B cell (primary cell): Measurements from ENCODE around the gene APMAP. TPM values are rescaled to one million over a fixed set of nuclear protein-coding genes. Genes with fewer than 3 reads are reported as not detected.

ENCODE experiments used
- ATAC-seq: fragments of 200-7000 bp; cut with Tn5 transposase; one replicate; pipeline ENCODE4 v1.10.0; 2021; ENCODE audit warnings: low read depth, mild to moderate bottlenecking, moderate number of reproducible peaks, moderate library complexity
- CTCF ChIA-PET: fragments of 350-600 bp; sonication (Branson Sonifier 250); formaldehyde crosslinking; loops from one replicate; lab custom pipeline; 2021; ENCODE audit warnings: antibody characterized with exemption, inconsistent platforms; lab: Charles Lee
- POLR2A ChIA-PET: fragments of 350-600 bp; sonication (Branson Sonifier 250); formaldehyde crosslinking; loops from one replicate; lab custom pipeline; 2021; ENCODE audit warnings: antibody characterized with exemption; lab: Charles Lee
- DNase-seq: peaks from one replicate; pipeline ENCODE4 v3.0.0; 2013
- H2AFZ ChIP-seq: 2 replicates; pipeline ENCODE4 v1.6.1; 2012; ENCODE audit warnings: mild to moderate bottlenecking, low read depth, low read length; ENCODE audit not compliant: insufficient read depth, poor library complexity, severe bottlenecking
- H3K27ac ChIP-seq, 2 donors: 1 replicate in 1 of 2; 2 replicates in 1 of 2; pipeline ENCODE4 v1.5.1; 2012 to 2013; ENCODE audit warnings: low read length in 2 of 2, mild to moderate bottlenecking in 2 of 2, moderate library complexity in 1 of 2
- H3K27me3 ChIP-seq, 4 experiments: fragments of 200-600 bp in 1 of 4; sonication (generic) in 1 of 4; replicated peaks in 1 of 4; 1 replicate in 2 of 4; 2 replicates in 2 of 4; pipeline versions ENCODE4 v1.6.1 to v1.7.0; 2013 to 2016; ENCODE audit warnings: low read length in 3 of 4, mild to moderate bottlenecking in 2 of 4, mixed read lengths in 1 of 4, moderate library complexity in 1 of 4; ENCODE audit not compliant: insufficient read depth in 4 of 4, control insufficient read depth in 3 of 4; ENCODE audit errors: control extremely low read depth in 1 of 4
- H3K36me3 ChIP-seq, 2 experiments: replicated peaks in 1 of 2; 1 replicate in 1 of 2; 2 replicates in 1 of 2; pipeline versions ENCODE4 v1.6.1 to v1.7.1; 2013; ENCODE audit warnings: low read length in 1 of 2; ENCODE audit not compliant: insufficient read depth in 2 of 2, control insufficient read depth in 1 of 2; ENCODE audit errors: control extremely low read depth in 1 of 2, extremely low read depth in 1 of 2
- H3K4me1 ChIP-seq, 2 donors: fragments of 200-600 bp in 1 of 2; sonication (generic) in 1 of 2; 1 replicate in 1 of 2; 2 replicates in 1 of 2; pipeline versions ENCODE4 v1.5.1 to v1.6.1; 2013 to 2017; ENCODE audit warnings: low read length in 2 of 2; ENCODE audit not compliant: control insufficient read depth in 2 of 2, insufficient read depth in 2 of 2
- H3K4me2 ChIP-seq: replicated peaks from 2 replicates; pipeline ENCODE3; 2012; ENCODE audit warnings: mild to moderate bottlenecking, low read depth, low read length; ENCODE audit not compliant: poor library complexity, severe bottlenecking
- H3K4me3 ChIP-seq, 5 experiments: fragments of 200-600 bp in 1 of 5; sonication (generic) in 1 of 5; 1 replicate in 3 of 5; 2 replicates in 2 of 5; pipeline versions ENCODE4 v1.5.1 to v1.7.0; 2011 to 2016; ENCODE audit warnings: low read length in 4 of 5, mild to moderate bottlenecking in 4 of 5, low read depth in 2 of 5, control low read depth in 1 of 5, moderate library complexity in 1 of 5; ENCODE audit not compliant: insufficient read depth in 1 of 5; ENCODE audit errors: control extremely low read depth in 1 of 5, extremely low read depth in 1 of 5
- H3K79me2 ChIP-seq: fragments of 200-600 bp; sonication (generic); one replicate; pipeline ENCODE4 v1.6.0; 2016; ENCODE audit warnings: low read length; ENCODE audit not compliant: control insufficient read depth, insufficient read depth
- H3K9ac ChIP-seq: fragments of 200-600 bp; sonication (generic); 2 replicates; pipeline ENCODE4 v1.6.1; 2017; ENCODE audit warnings: mild to moderate bottlenecking, low read length, moderate library complexity
- H3K9me3 ChIP-seq, 3 donors: one replicate each; pipeline versions ENCODE4 v1.6.1 to v1.7.1; 2013; ENCODE audit warnings: low read length in 2 of 3; ENCODE audit not compliant: control insufficient read depth in 2 of 3, insufficient read depth in 1 of 3; ENCODE audit errors: control extremely low read depth in 1 of 3
- H4K20me1 ChIP-seq: 2 replicates; pipeline ENCODE4 v1.6.0; 2012; ENCODE audit warnings: mild to moderate bottlenecking, low read length; ENCODE audit not compliant: insufficient read depth, control insufficient read depth, poor library complexity, severe bottlenecking
- H3K27ac Mint-ChIP-seq: one replicate; pipeline ENCODE4 v1.8.0; 2021; ENCODE audit warnings: mixed read lengths
- H3K27me3 Mint-ChIP-seq: one replicate; pipeline ENCODE4 v1.8.0; 2021; ENCODE audit warnings: mixed read lengths
- H3K4me1 Mint-ChIP-seq: one replicate; pipeline ENCODE4 v1.8.0; 2021; ENCODE audit warnings: mixed read lengths
- H3K4me3 Mint-ChIP-seq: one replicate; pipeline ENCODE4 v1.8.0; 2021; ENCODE audit warnings: mixed read lengths
- H3K9me3 Mint-ChIP-seq: one replicate; pipeline ENCODE4 v1.8.0; 2022; ENCODE audit warnings: mixed read lengths; ENCODE audit not compliant: insufficient read depth
- EZH2 ChIP-seq: IDR thresholded peaks from 2 replicates; pipeline ENCODE4 v1.6.1; 2012; ENCODE audit warnings: borderline replicate concordance, low read depth, mild to moderate bottlenecking, moderate library complexity, low read length; ENCODE audit not compliant: insufficient read depth, poor library complexity, severe bottlenecking
- WGBS: methylation state at CpG from one replicate; pipeline ENCODE4 v1.1.5; 2013; ENCODE audit warnings: missing lambda C conversion rate; ENCODE audit not compliant: insufficient coverage; 5-methylcytosine and 5-hydroxymethylcytosine counted together
- intact Hi-C: fragments of 100-400 bp; cut with micrococcal nuclease; formaldehyde crosslinking; loops from one replicate; pipeline ENCODE4 v1.10.0; 2022
- polyA plus RNA-seq: library from polyadenylated mRNA; depleted of rRNA; stranded (reverse); fragments of >200 nt; gene quantifications from 2 replicates; pipeline ENCODE4 v1.2.3, GENCODE V29; 2012
- total RNA-seq, 2 donors: library from RNA; stranded (reverse); fragments of 120-200 nt in 1 of 2; gene quantifications; 1 replicate in 1 of 2; 2 replicates in 1 of 2; pipeline versions ENCODE4 v1.2.3 to v1.2.4, GENCODE V29; 2013 to 2022
- TF ChIP-seq, protein P1 (sequence below): fragments of 200-600 bp; IDR thresholded peaks from one replicate; pipeline ENCODE4 v1.8.0; 2022; ENCODE audit warnings: antibody characterized with exemption, mild to moderate bottlenecking

APMAP gene
- total and polyA plus RNA-seq, 2 donors (not counting 1 experiment from before 2014, with no cell fraction given) = 9.1 to 28.0 TPM

DNA sequence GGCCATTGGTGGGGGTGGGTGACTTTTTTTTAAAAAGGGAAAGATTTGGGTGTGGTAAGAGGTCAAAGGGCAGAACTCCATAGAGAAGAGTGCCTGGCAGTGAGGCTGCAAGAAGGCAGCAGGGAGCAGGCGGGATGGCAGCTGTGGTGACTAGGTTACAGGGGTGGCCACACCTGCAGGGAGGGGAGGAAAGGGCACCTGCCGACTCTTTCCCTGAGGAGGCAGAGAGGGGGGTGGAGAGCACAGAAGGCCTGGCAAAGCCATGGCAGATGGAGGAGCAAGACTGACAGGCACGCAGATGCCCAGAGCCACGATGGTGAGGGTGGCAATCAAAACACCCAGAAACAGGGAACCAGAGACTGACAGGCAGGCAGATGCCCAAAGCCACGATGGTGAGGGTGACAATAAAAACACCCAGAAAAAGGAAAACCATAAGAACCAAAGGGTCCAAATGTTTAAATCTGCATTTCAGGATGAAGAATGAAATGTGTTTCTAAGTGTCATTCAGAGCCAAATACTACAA lies 24.2 kb downstream of the APMAP start:
- Mint-ChIP-seq H3K4me1 (peaks cover 3% of the 10 kb centered on the region), H3K27me3 (no peaks in the 10 kb centered on the region), H3K4me3 (no peak overlapping the region), H3K9me3 (no peaks in the 10 kb centered on the region), H3K27ac (no peak overlapping the region)
- no peak for DNase-seq
- ATAC-seq = no peak
- Histone ChIP-seq H4K20me1 (no peaks in the 10 kb centered on the region), H3K27ac (no peak overlapping the region), H3K4me3 (no peak overlapping the region), H3K36me3 (peaks cover 5 to 64% of the 10 kb centered on the region in 2 experiments), H3K79me2 (no peaks in the 10 kb centered on the region), H3K27me3 (no peaks in the 10 kb centered on the region), H3K9me3 (no peaks in the 10 kb centered on the region), H3K4me2 (no peak overlapping the region), H3K4me1 (peaks cover 0 to 8% of the 10 kb centered on the region in 2 donors), H2AFZ (no peak overlapping the region), H3K9ac (no peak overlapping the region)
- TF ChIP-seq, protein P1, sequence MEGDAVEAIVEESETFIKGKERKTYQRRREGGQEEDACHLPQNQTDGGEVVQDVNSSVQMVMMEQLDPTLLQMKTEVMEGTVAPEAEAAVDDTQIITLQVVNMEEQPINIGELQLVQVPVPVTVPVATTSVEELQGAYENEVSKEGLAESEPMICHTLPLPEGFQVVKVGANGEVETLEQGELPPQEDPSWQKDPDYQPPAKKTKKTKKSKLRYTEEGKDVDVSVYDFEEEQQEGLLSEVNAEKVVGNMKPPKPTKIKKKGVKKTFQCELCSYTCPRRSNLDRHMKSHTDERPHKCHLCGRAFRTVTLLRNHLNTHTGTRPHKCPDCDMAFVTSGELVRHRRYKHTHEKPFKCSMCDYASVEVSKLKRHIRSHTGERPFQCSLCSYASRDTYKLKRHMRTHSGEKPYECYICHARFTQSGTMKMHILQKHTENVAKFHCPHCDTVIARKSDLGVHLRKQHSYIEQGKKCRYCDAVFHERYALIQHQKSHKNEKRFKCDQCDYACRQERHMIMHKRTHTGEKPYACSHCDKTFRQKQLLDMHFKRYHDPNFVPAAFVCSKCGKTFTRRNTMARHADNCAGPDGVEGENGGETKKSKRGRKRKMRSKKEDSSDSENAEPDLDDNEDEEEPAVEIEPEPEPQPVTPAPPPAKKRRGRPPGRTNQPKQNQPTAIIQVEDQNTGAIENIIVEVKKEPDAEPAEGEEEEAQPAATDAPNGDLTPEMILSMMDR = no peak
- no peak for TF ChIP-seq EZH2
- ChIA-PET POLR2A (no interaction called here), CTCF (no interaction called here)
- WGBS = 70% methylated on average over 4 of the region's 5 CpGs
- intact Hi-C loops = no loop called here

DNA sequence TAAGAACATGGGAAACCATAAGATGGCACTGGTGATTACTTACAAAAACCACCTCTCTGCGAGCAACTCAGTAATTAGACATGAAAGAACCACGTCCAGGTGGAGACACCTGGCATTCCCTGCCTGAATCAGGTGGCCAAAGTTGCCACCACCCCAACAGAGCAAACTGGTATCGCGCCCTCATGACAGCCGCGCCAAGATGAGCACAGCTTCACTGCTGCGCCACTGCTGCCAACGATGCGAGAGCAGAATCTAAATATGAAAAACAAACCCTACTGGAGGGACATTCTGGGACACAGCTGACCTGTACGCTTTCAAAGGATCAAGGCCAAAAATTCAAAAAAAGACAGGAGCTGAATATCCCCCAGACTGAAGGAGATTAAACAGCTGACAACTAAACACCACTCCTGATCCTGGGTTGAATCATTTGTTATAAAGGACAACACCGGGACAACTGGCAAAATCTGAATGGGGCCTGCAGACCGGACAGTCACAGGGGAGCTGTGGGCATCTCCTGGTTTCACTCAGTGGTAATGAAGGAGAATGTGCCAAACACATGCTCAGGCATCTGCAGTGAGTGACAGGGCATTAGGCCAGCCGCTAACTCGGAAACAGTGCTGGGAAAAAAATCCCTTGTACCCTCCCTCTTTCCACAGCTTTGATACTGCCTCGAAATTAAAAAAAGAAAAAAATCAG lies 26.1 kb downstream of the APMAP start:
- intact Hi-C loops = no loop called here
- Histone ChIP-seq H3K4me1 (peaks cover 0 to 8% of the 10 kb centered on the region in 2 donors), H2AFZ (no peak overlapping the region), H3K9me3 (no peaks in the 10 kb centered on the region), H3K9ac (no peak overlapping the region), H4K20me1 (no peaks in the 10 kb centered on the region), H3K79me2 (no peaks in the 10 kb centered on the region), H3K4me3 (no peak overlapping the region), H3K4me2 (no peak overlapping the region), H3K27ac (no peak overlapping the region), H3K27me3 (no peaks in the 10 kb centered on the region), H3K36me3 (peaks cover 7 to 59% of the 10 kb centered on the region in 2 experiments)
- no peaks in the 10 kb centered on the region for H3K9me3 Mint-ChIP-seq
- no peak overlapping the region for H3K4me3 Mint-ChIP-seq
- ATAC-seq (no peak), DNase-seq (no peak)
- no peaks in the 10 kb centered on the region for H3K27me3 Mint-ChIP-seq
- 98% methylated on average over 14 of the region's 15 CpGs for WGBS
- ChIA-PET CTCF (no interaction called here), POLR2A (no interaction called here)
- no peak overlapping the region for H3K27ac Mint-ChIP-seq
- TF ChIP-seq, protein P1 = no peak
- TF ChIP-seq EZH2 = no peak
- peaks cover 3% of the 10 kb centered on the region for H3K4me1 Mint-ChIP-seq
